ENCODE results near the gene ME1.
"Not testable (repeated sequence)": the region's sequence is repeated elsewhere in the genome, so short reads cannot be mapped to it uniquely, and the experiment has no call there.

ME1 gene

GRCh38 chr6:83368577-83368976, 62.3 kb downstream of the ME1 start:
- H3K27me3 ChIP-seq (ENCODE audit: control insufficient read depth in 1 of 2, insufficient read depth in 2 of 2, low read length in 2 of 2), result no peaks in the 10 kb centered on the region
- no peaks in the 10 kb centered on the region for H3K36me3 ChIP-seq (ENCODE audit: control insufficient read depth in 1 of 2, insufficient read depth in 2 of 2, low read length in 2 of 2)
- no peak overlapping the region for H3K4me3 ChIP-seq (ENCODE audit: low read depth in 1 of 2, low read length in 2 of 2)
- peaks cover 0 to 6% of the 10 kb centered on the region in 2 donors for H3K4me1 ChIP-seq (ENCODE audit: control insufficient read depth in 1 of 2, insufficient read depth in 2 of 2, low read length in 2 of 2)
- no peak overlapping the region for H3K27ac ChIP-seq (ENCODE audit: low read depth, low read length)
- no peak overlapping the region for H3K9ac ChIP-seq (ENCODE audit: low read depth in 1 of 2, low read length in 2 of 2)
- H3K9me3 ChIP-seq (ENCODE audit: control insufficient read depth in 1 of 2, low read length in 2 of 2), result no peaks in the 10 kb centered on the region

- H3K9me3 ChIP-seq (ENCODE audit: control insufficient read depth in 1 of 2, low read length in 2 of 2), result no peaks in the 10 kb centered on the region
- H3K27me3 ChIP-seq (ENCODE audit: control insufficient read depth in 1 of 2, insufficient read depth in 2 of 2, low read length in 2 of 2), result no peaks in the 10 kb centered on the region
- no peak overlapping the region for H3K27ac ChIP-seq (ENCODE audit: low read depth, low read length)
- no peak overlapping the region for H3K9ac ChIP-seq (ENCODE audit: low read depth in 1 of 2, low read length in 2 of 2)
- no peak overlapping the region for H3K4me3 ChIP-seq (ENCODE audit: low read depth in 1 of 2, low read length in 2 of 2)
- peaks cover 0 to 6% of the 10 kb centered on the region in 2 donors for H3K4me1 ChIP-seq (ENCODE audit: control insufficient read depth in 1 of 2, insufficient read depth in 2 of 2, low read length in 2 of 2)
- H3K36me3 ChIP-seq (ENCODE audit: control insufficient read depth in 1 of 2, insufficient read depth in 2 of 2, low read length in 2 of 2), result peaks cover 0 to 6% of the 10 kb centered on the region in 2 donors
These were observed 63.7 kb downstream of the ME1 start for GRCh38 chr6:83367104-83367503.

GRCh38 chr6:83365931-83366330, 64.9 kb downstream of the ME1 start:
- Histone ChIP-seq H3K9ac (ENCODE audit: low read depth in 1 of 2, low read length in 2 of 2) (no peak overlapping the region), H3K27ac (ENCODE audit: low read depth, low read length) (no peak overlapping the region), H3K27me3 (ENCODE audit: control insufficient read depth in 1 of 2, insufficient read depth in 2 of 2, low read length in 2 of 2) (no peaks in the 10 kb centered on the region), H3K4me3 (ENCODE audit: low read depth in 1 of 2, low read length in 2 of 2) (no peak overlapping the region), H3K9me3 (ENCODE audit: control insufficient read depth in 1 of 2, low read length in 2 of 2) (no peaks in the 10 kb centered on the region), H3K36me3 (ENCODE audit: control insufficient read depth in 1 of 2, insufficient read depth in 2 of 2, low read length in 2 of 2) (peaks cover 0 to 6% of the 10 kb centered on the region in 2 donors), H3K4me1 (ENCODE audit: control insufficient read depth in 1 of 2, insufficient read depth in 2 of 2, low read length in 2 of 2) (peaks cover 0 to 6% of the 10 kb centered on the region in 2 donors)

GRCh38 chr6:83362349-83362748, 68.5 kb downstream of the ME1 start:
- H3K27me3 ChIP-seq (ENCODE audit: control insufficient read depth in 1 of 2, insufficient read depth in 2 of 2, low read length in 2 of 2); H3K27ac ChIP-seq (ENCODE audit: low read depth, low read length); H3K9ac ChIP-seq (ENCODE audit: low read depth in 1 of 2, low read length in 2 of 2); H3K9me3 ChIP-seq (ENCODE audit: control insufficient read depth in 1 of 2, low read length in 2 of 2); H3K4me1 ChIP-seq (ENCODE audit: control insufficient read depth in 1 of 2, insufficient read depth in 2 of 2, low read length in 2 of 2); H3K4me3 ChIP-seq (ENCODE audit: low read depth in 1 of 2, low read length in 2 of 2); H3K36me3 ChIP-seq (ENCODE audit: control insufficient read depth in 1 of 2, insufficient read depth in 2 of 2, low read length in 2 of 2): not testable (repeated sequence)

- H3K4me1 ChIP-seq (ENCODE audit: control insufficient read depth in 1 of 2, insufficient read depth in 2 of 2, low read length in 2 of 2), result no peaks in the 10 kb centered on the region
- no peaks in the 10 kb centered on the region for H3K27me3 ChIP-seq (ENCODE audit: control insufficient read depth in 1 of 2, insufficient read depth in 2 of 2, low read length in 2 of 2)
- no peak overlapping the region for H3K27ac ChIP-seq (ENCODE audit: low read depth, low read length)
- no peak overlapping the region for H3K4me3 ChIP-seq (ENCODE audit: low read depth in 1 of 2, low read length in 2 of 2)
- H3K9ac ChIP-seq (ENCODE audit: low read depth in 1 of 2, low read length in 2 of 2), result no peak overlapping the region
- H3K36me3 ChIP-seq (ENCODE audit: control insufficient read depth in 1 of 2, insufficient read depth in 2 of 2, low read length in 2 of 2), result peaks cover 0 to 6% of the 10 kb centered on the region in 2 donors
- peaks cover 0 to 2% of the 10 kb centered on the region in 2 donors for H3K9me3 ChIP-seq (ENCODE audit: control insufficient read depth in 1 of 2, low read length in 2 of 2)
These were observed 71.2 kb downstream of the ME1 start for GRCh38 chr6:83359638-83360037.

- H3K4me1 ChIP-seq (ENCODE audit: control insufficient read depth in 1 of 2, insufficient read depth in 2 of 2, low read length in 2 of 2), result no peaks in the 10 kb centered on the region
- H3K9me3 ChIP-seq (ENCODE audit: control insufficient read depth in 1 of 2, low read length in 2 of 2), result peaks cover 0 to 1% of the 10 kb centered on the region in 2 donors
- no peak overlapping the region for H3K9ac ChIP-seq (ENCODE audit: low read depth in 1 of 2, low read length in 2 of 2)
- H3K27me3 ChIP-seq (ENCODE audit: control insufficient read depth in 1 of 2, insufficient read depth in 2 of 2, low read length in 2 of 2), result no peaks in the 10 kb centered on the region
- H3K27ac ChIP-seq (ENCODE audit: low read depth, low read length), result no peak overlapping the region
- H3K36me3 ChIP-seq (ENCODE audit: control insufficient read depth in 1 of 2, insufficient read depth in 2 of 2, low read length in 2 of 2), result no peaks in the 10 kb centered on the region
- H3K4me3 ChIP-seq (ENCODE audit: low read depth in 1 of 2, low read length in 2 of 2), result no peak overlapping the region
These were observed 76.1 kb downstream of the ME1 start for GRCh38 chr6:83354747-83355146.

- no peaks in the 10 kb centered on the region for H3K9me3 ChIP-seq (ENCODE audit: control insufficient read depth in 1 of 2, low read length in 2 of 2)
- H3K4me3 ChIP-seq (ENCODE audit: low read depth in 1 of 2, low read length in 2 of 2), result no peak overlapping the region
- no peaks in the 10 kb centered on the region for H3K36me3 ChIP-seq (ENCODE audit: control insufficient read depth in 1 of 2, insufficient read depth in 2 of 2, low read length in 2 of 2)
- no peaks in the 10 kb centered on the region for H3K27me3 ChIP-seq (ENCODE audit: control insufficient read depth in 1 of 2, insufficient read depth in 2 of 2, low read length in 2 of 2)
- H3K27ac ChIP-seq (ENCODE audit: low read depth, low read length), result no peak overlapping the region
- no peak overlapping the region for H3K9ac ChIP-seq (ENCODE audit: low read depth in 1 of 2, low read length in 2 of 2)
- no peaks in the 10 kb centered on the region for H3K4me1 ChIP-seq (ENCODE audit: control insufficient read depth in 1 of 2, insufficient read depth in 2 of 2, low read length in 2 of 2)
These were observed 78.3 kb downstream of the ME1 start for GRCh38 chr6:83352424-83353061.

- Histone ChIP-seq H3K4me3 (ENCODE audit: low read depth in 1 of 2, low read length in 2 of 2) (no peak overlapping the region), H3K36me3 (ENCODE audit: control insufficient read depth in 1 of 2, insufficient read depth in 2 of 2, low read length in 2 of 2) (peaks cover 0 to 3% of the 10 kb centered on the region in 2 donors), H3K4me1 (ENCODE audit: control insufficient read depth in 1 of 2, insufficient read depth in 2 of 2, low read length in 2 of 2) (no peaks in the 10 kb centered on the region), H3K9ac (ENCODE audit: low read depth in 1 of 2, low read length in 2 of 2) (no peak overlapping the region), H3K27ac (ENCODE audit: low read depth, low read length) (no peak overlapping the region), H3K27me3 (ENCODE audit: control insufficient read depth in 1 of 2, insufficient read depth in 2 of 2, low read length in 2 of 2) (no peaks in the 10 kb centered on the region), H3K9me3 (ENCODE audit: control insufficient read depth in 1 of 2, low read length in 2 of 2) (no peaks in the 10 kb centered on the region)
These were observed 87.7 kb downstream of the ME1 start for GRCh38 chr6:83343121-83343520.

- Histone ChIP-seq H3K4me1 (ENCODE audit: control insufficient read depth in 1 of 2, insufficient read depth in 2 of 2, low read length in 2 of 2) (no peaks in the 10 kb centered on the region), H3K36me3 (ENCODE audit: control insufficient read depth in 1 of 2, insufficient read depth in 2 of 2, low read length in 2 of 2) (peaks cover 0 to 3% of the 10 kb centered on the region in 2 donors), H3K27me3 (ENCODE audit: control insufficient read depth in 1 of 2, insufficient read depth in 2 of 2, low read length in 2 of 2) (no peaks in the 10 kb centered on the region), H3K9ac (ENCODE audit: low read depth in 1 of 2, low read length in 2 of 2) (no peak overlapping the region), H3K9me3 (ENCODE audit: control insufficient read depth in 1 of 2, low read length in 2 of 2) (no peaks in the 10 kb centered on the region), H3K4me3 (ENCODE audit: low read depth in 1 of 2, low read length in 2 of 2) (no peak overlapping the region), H3K27ac (ENCODE audit: low read depth, low read length) (no peak overlapping the region)
These were observed 89.1 kb downstream of the ME1 start for GRCh38 chr6:83341765-83342164.

- not testable (repeated sequence) for H3K4me1 ChIP-seq (ENCODE audit: control insufficient read depth in 1 of 2, insufficient read depth in 2 of 2, low read length in 2 of 2); H3K4me3 ChIP-seq (ENCODE audit: low read depth in 1 of 2, low read length in 2 of 2); H3K9me3 ChIP-seq (ENCODE audit: control insufficient read depth in 1 of 2, low read length in 2 of 2)
These were observed 96.9 kb downstream of the ME1 start for GRCh38 chr6:83333916-83334315.

GRCh38 chr6:83333500-83333899, 97.4 kb downstream of the ME1 start:
- Histone ChIP-seq H3K27ac (ENCODE audit: low read depth, low read length) (no peak overlapping the region), H3K9me3 (ENCODE audit: control insufficient read depth in 1 of 2, low read length in 2 of 2) (no peaks in the 10 kb centered on the region), H3K4me1 (ENCODE audit: control insufficient read depth in 1 of 2, insufficient read depth in 2 of 2, low read length in 2 of 2) (no peaks in the 10 kb centered on the region), H3K9ac (ENCODE audit: low read depth in 1 of 2, low read length in 2 of 2) (no peak overlapping the region), H3K27me3 (ENCODE audit: control insufficient read depth in 1 of 2, insufficient read depth in 2 of 2, low read length in 2 of 2) (no peaks in the 10 kb centered on the region), H3K36me3 (ENCODE audit: control insufficient read depth in 1 of 2, insufficient read depth in 2 of 2, low read length in 2 of 2) (no peaks in the 10 kb centered on the region), H3K4me3 (ENCODE audit: low read depth in 1 of 2, low read length in 2 of 2) (no peak overlapping the region)

More at GRCh38 chr6:83333916-83334315, 96.9 kb downstream of the ME1 start:
- H3K9ac ChIP-seq (ENCODE audit: low read depth in 1 of 2, low read length in 2 of 2); H3K27ac ChIP-seq (ENCODE audit: low read depth, low read length); H3K27me3 ChIP-seq (ENCODE audit: control insufficient read depth in 1 of 2, insufficient read depth in 2 of 2, low read length in 2 of 2); H3K36me3 ChIP-seq (ENCODE audit: control insufficient read depth in 1 of 2, insufficient read depth in 2 of 2, low read length in 2 of 2): not testable (repeated sequence)
